ENCODE measurements around the gene KCNJ14.

GRCh38 chr19:48421548-48421947 is 33.8 kb upstream of the KCNJ14 start:
- no peak for TF ChIP-seq EZH2 (IDR thresholded peaks at IDR 0.05; ENCODE audit: insufficient read depth, poor library complexity, severe bottlenecking)
- TF ChIP-seq EZH2phosphoT487 (IDR thresholded peaks at IDR 0.05; ENCODE audit: insufficient read depth, low read depth) = no peak
